Natural killer cell (primary cell): ENCODE results near the gene PPFIA1. TPM values are rescaled to one million over a fixed set of nuclear protein-coding genes. Genes with fewer than 3 reads are reported as not detected.

Experiments
- ATAC-seq, 3 donors: fragments of 150-1000 bp in 2 of 3; fragments of 200-7000 bp in 1 of 3; cut with Tn5 transposase; 1 replicate in 1 of 3; 2 replicates in 2 of 3; pipeline ENCODE4 v1.10.0; 2021; ENCODE audit warnings: mild to moderate bottlenecking in 2 of 3, moderate library complexity in 2 of 3
- DNase-seq, 2 donors: peaks; one replicate each; pipeline versions ENCODE4 v3.0.0 to v3.0.0-alpha.2; 2013 to 2021; ENCODE audit warnings: mixed read lengths in 1 of 2
- H3K27ac ChIP-seq: one replicate; pipeline ENCODE4 v1.5.1; 2013; ENCODE audit warnings: mild to moderate bottlenecking, low read length
- H3K27me3 ChIP-seq: one replicate; pipeline ENCODE4 v1.6.1; 2013; ENCODE audit warnings: low read length; ENCODE audit not compliant: control insufficient read depth, insufficient read depth
- H3K36me3 ChIP-seq: one replicate; pipeline ENCODE4 v1.6.1; 2013; ENCODE audit warnings: low read length; ENCODE audit not compliant: control insufficient read depth, insufficient read depth
- H3K4me1 ChIP-seq: one replicate; pipeline ENCODE4 v1.6.1; 2013; ENCODE audit warnings: low read length; ENCODE audit not compliant: control insufficient read depth, insufficient read depth
- H3K4me3 ChIP-seq: one replicate; pipeline ENCODE4 v1.5.1; 2013; ENCODE audit warnings: low read length
- H3K9me3 ChIP-seq: one replicate; pipeline ENCODE4 v1.6.1; 2013; ENCODE audit warnings: low read length; ENCODE audit not compliant: control insufficient read depth, insufficient read depth
- H3K27ac Mint-ChIP-seq, 2 donors: one replicate each; pipeline ENCODE4 v1.8.0; 2022; ENCODE audit warnings: mild to moderate bottlenecking in 2 of 2, mixed read lengths in 2 of 2, moderate library complexity in 1 of 2
- H3K27me3 Mint-ChIP-seq, 2 donors: one replicate each; pipeline ENCODE4 v1.8.0; 2022; ENCODE audit warnings: low read depth in 2 of 2, mixed read lengths in 2 of 2
- H3K36me3 Mint-ChIP-seq: one replicate; pipeline ENCODE4 v1.8.0; 2022; ENCODE audit warnings: mixed read lengths
- H3K4me1 Mint-ChIP-seq, 2 donors: one replicate each; pipeline ENCODE4 v1.8.0; 2022; ENCODE audit warnings: mixed read lengths in 2 of 2
- H3K4me3 Mint-ChIP-seq: one replicate; pipeline ENCODE4 v1.8.0; 2022; ENCODE audit warnings: mild to moderate bottlenecking, moderate library complexity, mixed read lengths
- H3K9me3 Mint-ChIP-seq, 2 donors: one replicate each; pipeline ENCODE4 v1.8.0; 2022; ENCODE audit warnings: mixed read lengths in 2 of 2
- CTCF ChIP-seq: fragments of 200-600 bp; IDR thresholded peaks from one replicate; pipeline ENCODE4 v1.8.0; 2022; ENCODE audit warnings: antibody characterized with exemption
- WGBS: methylation state at CpG from one replicate; pipeline ENCODE4 v1.1.7; 2013; ENCODE audit warnings: missing lambda C conversion rate; ENCODE audit not compliant: insufficient coverage; 5-methylcytosine and 5-hydroxymethylcytosine counted together
- intact Hi-C: fragments of 100-400 bp; cut with micrococcal nuclease; formaldehyde crosslinking; loops from one replicate; pipeline ENCODE4 v1.14.2; 2022
- total RNA-seq, 4 donors: library from RNA; stranded (reverse); fragments of 120-200 nt in 1 of 4; gene quantifications; one replicate each; pipeline versions ENCODE4 v1.2.3 to v1.2.4, GENCODE V29; 2013 to 2022

The PPFIA1 gene
- total RNA-seq, 3 donors from 2014 or later (not counting 1 experiment from before 2014, with no cell fraction given), result 42.1 to 75.4 (median 51.7) TPM

GRCh38 chr11:70353900-70354568 is 83.5 kb downstream of the PPFIA1 start:
- peak overlapping the region; percentile 78 for H3K4me3 Mint-ChIP-seq
- peaks cover 23% of the 10 kb centered on the region for H3K36me3 Mint-ChIP-seq
- peaks cover 33 to 41% of the 10 kb centered on the region in 2 donors for H3K4me1 Mint-ChIP-seq
- DNase-seq (peak in 1 of 2 donors; percentile 46), ATAC-seq (peak; percentile 61 to 82 (median 75))
- Histone ChIP-seq H3K27ac (peak overlapping the region; percentile 32), H3K36me3 (peaks cover 41% of the 10 kb centered on the region), H3K9me3 (no peaks in the 10 kb centered on the region), H3K27me3 (no peaks in the 10 kb centered on the region), H3K4me3 (no peak overlapping the region), H3K4me1 (peaks cover 26% of the 10 kb centered on the region)
- H3K27me3 Mint-ChIP-seq, result peaks cover 0 to 4% of the 10 kb centered on the region in 2 donors
- peak overlapping the region; percentile 57 to 90 for H3K27ac Mint-ChIP-seq
- intact Hi-C loops, result loop anchor here (2.0 kb wide), 1 partner anchor 13 kb away; no protein-coding TSS in a partner anchor
- TF ChIP-seq CTCF, result no peak
- whole genome bisulfite sequencing, result 70% methylated on average over 19 of the region's 19 CpGs
- no peaks in the 10 kb centered on the region for H3K9me3 Mint-ChIP-seq

- Mint-ChIP-seq H3K27ac (peak overlapping the region; percentile 57 to 90), H3K4me1 (peaks cover 33 to 41% of the 10 kb centered on the region in 2 donors), H3K9me3 (no peaks in the 10 kb centered on the region), H3K36me3 (peaks cover 28% of the 10 kb centered on the region), H3K27me3 (peaks cover 0 to 9% of the 10 kb centered on the region in 2 donors), H3K4me3 (peak overlapping the region; percentile 78)
- intact Hi-C loops, result no loop called here
- no peak for TF ChIP-seq CTCF
- Histone ChIP-seq H3K9me3 (no peaks in the 10 kb centered on the region), H3K27ac (no peak overlapping the region), H3K4me1 (peaks cover 26% of the 10 kb centered on the region), H3K27me3 (no peaks in the 10 kb centered on the region), H3K4me3 (no peak overlapping the region), H3K36me3 (peaks cover 42% of the 10 kb centered on the region)
- DNase-seq (no peak), ATAC-seq (no peak)
- 96% methylated on average over 2 of the region's 2 CpGs for WGBS
These were observed 84.1 kb downstream of the PPFIA1 start for GRCh38 chr11:70354629-70355028.

GRCh38 chr11:70358753-70359152 is 88.3 kb downstream of the PPFIA1 start:
- ATAC-seq (no peak), DNase-seq (no peak)
- H3K9me3 ChIP-seq, result no peaks in the 10 kb centered on the region
- 74% methylated on average over 11 of the region's 11 CpGs for WGBS
- peaks cover 12 to 18% of the 10 kb centered on the region in 2 donors for H3K4me1 Mint-ChIP-seq
- H3K36me3 ChIP-seq, result peaks cover 46% of the 10 kb centered on the region
- H3K4me1 ChIP-seq, result peaks cover 8% of the 10 kb centered on the region
- intact Hi-C loops, result no loop called here
- peaks cover 4% of the 10 kb centered on the region for H3K27me3 ChIP-seq
- no peak overlapping the region for H3K4me3 ChIP-seq
- no peak for TF ChIP-seq CTCF
- no peak overlapping the region for H3K27ac Mint-ChIP-seq
- no peak overlapping the region for H3K4me3 Mint-ChIP-seq
- H3K36me3 Mint-ChIP-seq, result peaks cover 28% of the 10 kb centered on the region
- H3K9me3 Mint-ChIP-seq, result no peaks in the 10 kb centered on the region
- no peak overlapping the region for H3K27ac ChIP-seq
- peaks cover 5 to 15% of the 10 kb centered on the region in 2 donors for H3K27me3 Mint-ChIP-seq
